Esophagus mucosa (tissue), 1 donor: ENCODE data around the gene RIMBP3B. TPM values are rescaled to one million over a fixed set of nuclear protein-coding genes. Genes with fewer than 3 reads are reported as not detected.
A peak's percentile ranks its signal among the peaks of the same experiment; 100 is the strongest.
"Not testable (repeated sequence)": the region's sequence is repeated elsewhere in the genome, so short reads cannot be mapped to it uniquely, and the experiment has no call there.

Experiments
- ATAC-seq: fragments of 200-7000 bp; cut with Tn5 transposase; one replicate; pipeline ENCODE4 v1.9.1; 2020
- total RNA-seq: library from RNA; stranded (reverse); gene quantifications from one replicate; pipeline ENCODE4 v1.2.4, GENCODE V29; 2023
- donor health status: DM: yes; HTN: yes; CAD: no.

The RIMBP3B gene
- total RNA-seq, 1 donor from 2014 or later = not detected

DNA sequence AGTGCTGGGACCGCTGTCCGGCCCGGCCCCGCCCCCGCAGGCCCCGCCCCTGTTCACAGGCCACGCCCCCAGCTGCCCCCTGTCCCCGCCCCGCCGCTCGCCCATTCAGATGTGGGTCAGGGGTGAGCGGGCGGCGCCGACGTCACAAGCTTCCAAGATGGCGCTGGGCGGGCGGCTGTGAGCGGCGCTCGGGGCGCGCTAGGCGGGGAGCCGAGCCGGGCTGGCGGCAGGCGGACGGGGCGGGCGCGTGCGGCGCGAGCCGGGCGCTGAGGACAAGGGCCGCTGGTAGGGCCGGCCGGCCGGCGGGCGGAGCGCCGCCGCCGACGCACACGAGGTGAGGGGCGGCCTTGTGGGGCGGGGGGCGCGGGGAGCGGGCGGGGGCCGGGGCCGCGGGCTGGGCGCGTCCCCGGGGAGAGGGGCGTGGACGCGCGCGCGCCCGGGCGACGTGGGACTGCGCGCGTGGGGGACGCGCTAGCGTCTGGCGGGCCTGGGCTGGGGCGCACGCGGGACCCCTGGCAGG, 33.7 kb downstream of the RIMBP3B start, which contains the start of gene HIC2:
Gene HIC2 (plus strand): TSS at position 145 of the 520 bp plus-strand sequence. CDS start 25,461 bp downstream, outside the sequence.
- peak; percentile 90 for ATAC-seq

DNA sequence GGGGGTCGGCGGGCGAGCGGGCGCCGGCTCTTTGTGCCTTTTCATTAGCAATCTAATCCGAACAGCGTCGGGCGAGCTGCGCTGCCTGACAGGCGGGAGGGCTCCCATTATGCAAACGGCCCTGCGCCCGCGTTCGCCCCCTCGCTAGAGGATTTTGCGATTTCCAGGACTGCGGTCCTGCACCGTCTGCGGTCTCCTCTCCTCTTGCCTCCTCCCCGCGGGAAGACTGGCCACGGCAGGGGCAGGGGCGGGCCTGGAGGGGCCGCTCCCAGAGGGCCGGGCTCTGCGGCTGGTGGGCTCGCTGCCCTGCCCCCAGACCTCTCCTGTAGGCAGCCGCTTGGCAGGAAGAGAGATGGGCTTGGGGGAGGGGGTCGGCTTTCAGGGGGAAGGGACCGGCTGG, 34.3 kb downstream of the RIMBP3B start:
- ATAC-seq = peak; percentile 0

DNA sequence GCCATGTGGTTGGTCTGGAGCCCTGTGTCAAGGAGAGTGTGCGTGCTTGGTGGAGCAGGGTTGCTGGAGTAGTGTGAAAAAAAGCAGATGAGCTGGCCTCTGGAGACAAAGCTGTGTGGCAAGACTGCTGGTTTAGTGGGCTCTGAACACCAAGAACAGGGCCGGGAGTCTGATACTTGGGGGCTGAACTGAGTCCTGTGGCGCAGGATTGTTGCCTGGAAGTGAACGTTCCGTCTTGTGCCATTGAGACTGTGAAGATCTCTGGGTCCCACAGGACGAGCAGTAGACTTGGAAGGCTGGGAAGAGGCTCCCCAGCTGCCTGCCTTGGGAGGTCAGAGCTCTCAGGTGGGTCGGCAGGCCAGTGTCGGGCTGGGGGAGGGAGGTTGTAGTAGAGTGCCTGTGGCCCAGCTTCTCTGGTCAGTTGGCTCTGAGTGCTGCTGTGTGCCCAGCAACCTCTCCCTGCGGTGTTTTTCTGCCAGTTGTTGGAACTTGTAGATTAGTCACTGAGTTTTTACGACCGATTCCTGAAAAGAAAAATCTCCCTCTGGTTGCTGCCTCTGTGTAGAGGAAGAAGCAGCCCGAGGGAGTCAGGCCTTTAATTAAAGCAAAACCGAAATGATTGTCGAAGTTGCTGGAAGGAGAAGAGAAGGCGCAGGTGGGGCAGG, 35.6 kb downstream of the RIMBP3B start:
- not testable (repeated sequence) for ATAC-seq

DNA sequence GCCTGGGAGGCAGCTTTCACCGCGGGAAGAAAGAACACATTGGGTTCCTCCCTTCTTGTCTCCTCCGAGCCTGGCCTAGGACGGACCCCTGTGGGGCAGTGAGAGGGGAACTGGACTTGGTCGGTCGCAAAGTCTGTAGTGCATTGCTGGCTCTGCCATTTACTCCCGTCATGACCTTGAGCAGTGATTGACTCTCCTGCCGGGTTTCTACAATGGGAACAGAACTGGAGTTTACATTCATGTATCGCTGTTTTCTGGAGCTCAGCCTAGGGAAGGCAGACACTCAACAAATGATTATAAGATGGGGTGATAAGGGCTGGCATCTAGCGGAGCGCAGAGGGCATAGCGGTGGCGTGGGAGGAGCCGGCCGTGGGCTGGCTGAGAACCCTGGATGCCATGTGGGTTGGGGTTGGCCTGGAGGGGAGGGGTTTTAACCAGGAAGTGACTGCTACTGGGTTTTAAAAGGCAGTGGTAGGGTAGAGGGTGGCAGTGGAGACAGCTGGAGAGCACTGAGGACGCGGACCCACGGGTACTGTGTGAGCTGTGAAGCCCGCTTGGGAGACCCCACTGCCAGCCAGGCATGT, 36.7 kb downstream of the RIMBP3B start:
- peak; percentile 42 for ATAC-seq

DNA sequence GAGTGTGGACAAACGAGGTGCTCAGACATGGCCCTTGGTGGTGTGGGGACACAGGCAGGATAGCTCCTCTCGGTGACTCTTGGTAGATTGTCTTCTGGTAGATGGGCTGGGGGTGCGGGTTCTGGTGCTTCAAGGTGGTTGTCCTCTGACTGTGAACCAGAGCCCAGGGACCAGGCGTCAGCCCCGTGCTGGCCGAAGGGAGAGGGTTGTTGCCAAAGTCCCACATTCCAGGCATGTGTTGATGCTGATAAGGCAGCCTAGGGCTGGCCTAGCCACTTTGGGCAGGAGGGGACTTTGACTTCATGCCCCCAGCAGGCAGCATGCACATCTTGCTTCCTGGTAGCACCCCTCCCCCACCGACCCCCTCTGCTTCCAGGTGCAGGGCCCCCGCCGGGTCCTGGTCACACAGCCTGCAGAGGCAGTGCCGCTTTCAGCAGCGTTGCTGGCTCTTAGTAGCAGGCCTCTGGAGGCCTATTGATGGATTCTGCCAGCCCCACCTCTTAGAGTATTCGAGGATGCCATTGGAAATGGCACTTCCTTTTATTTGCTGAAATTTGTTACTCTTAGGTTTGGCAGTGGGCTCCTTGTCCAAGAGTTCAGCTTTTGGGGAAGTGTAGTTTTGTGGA, 40.6 kb downstream of the RIMBP3B start:
- not testable (repeated sequence) for ATAC-seq

DNA sequence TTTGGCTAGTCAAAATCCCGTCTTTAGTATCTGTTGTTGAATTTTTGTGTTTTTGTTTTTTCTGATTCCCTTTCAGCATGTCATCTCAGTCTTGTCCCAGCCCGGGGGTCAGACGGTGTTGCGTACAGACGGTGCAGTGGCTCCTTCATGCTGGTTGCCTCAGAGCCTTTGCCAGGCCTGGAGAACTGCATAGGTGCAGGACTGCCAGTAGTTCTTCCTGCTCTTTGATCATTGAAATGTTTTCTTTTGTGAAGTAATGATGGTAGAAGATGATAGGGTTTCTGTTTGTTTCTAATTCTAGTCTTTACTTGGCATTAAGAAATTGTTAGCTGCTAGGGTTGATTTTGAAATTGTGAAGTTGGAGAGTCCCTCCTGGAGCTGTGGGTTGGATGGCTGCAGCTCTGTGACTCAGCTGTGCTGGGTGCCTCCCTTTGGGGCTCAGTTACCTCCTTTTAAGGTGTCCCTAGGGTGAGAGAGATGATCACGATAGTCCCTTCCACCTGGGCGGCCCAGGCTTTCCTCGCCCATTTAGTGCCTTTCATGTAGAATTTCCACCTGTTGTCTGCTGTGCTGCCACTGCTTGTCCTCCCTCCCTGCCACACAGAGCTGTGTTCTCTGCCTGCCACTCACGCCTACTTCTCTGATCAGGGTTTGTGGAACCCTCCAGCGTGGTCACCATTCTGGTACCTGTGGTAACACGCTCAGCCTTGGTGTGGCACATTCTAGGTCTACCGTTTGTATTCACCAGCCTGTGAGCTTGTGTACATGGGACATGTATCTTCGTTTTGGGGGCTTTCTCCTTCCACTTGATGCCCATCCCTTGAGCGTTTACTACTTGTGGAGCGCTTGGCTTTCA, 51.1 kb downstream of the RIMBP3B start:
- ATAC-seq = peak; percentile 65

DNA sequence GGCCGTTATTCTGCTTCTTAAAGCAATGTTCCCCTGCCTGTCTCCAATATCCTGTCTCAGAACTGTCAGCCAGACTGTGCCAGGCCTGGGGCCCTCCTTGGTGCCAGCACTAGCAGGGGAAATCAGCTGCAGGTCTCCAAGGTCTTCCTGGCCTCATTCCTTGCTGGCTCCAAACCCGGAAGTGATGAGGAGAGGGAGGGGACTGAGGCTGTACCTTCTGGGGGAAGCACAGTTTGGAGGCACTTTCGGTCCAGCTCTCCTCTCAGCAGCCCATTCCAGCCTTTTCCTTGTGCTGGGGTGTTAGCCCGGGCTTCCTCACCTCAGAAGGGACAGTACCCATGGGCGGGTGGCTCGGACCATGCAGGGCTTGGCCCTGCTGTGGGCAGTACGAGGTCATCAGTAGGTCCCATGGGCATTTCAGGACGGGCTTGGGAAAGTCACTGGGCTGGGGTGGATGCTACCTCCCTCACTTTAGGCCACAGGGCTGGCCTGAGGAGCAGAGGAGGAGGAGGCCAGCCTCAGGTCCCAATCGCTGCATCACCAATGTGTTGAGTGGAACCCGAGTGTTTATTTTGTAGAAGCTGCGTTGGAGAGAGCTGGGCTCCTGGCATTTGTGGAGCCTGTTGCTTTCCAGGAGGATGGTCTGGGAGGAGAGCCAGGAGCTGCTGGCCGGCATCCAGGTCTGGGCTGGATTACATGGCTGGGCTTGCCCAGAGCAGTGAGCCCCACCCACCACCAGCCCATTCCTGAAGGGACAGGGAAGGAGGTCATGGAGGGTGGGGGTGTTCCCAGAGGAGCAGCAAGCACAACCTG, 52.7 kb downstream of the RIMBP3B start:
- peak; percentile 51 for ATAC-seq

DNA sequence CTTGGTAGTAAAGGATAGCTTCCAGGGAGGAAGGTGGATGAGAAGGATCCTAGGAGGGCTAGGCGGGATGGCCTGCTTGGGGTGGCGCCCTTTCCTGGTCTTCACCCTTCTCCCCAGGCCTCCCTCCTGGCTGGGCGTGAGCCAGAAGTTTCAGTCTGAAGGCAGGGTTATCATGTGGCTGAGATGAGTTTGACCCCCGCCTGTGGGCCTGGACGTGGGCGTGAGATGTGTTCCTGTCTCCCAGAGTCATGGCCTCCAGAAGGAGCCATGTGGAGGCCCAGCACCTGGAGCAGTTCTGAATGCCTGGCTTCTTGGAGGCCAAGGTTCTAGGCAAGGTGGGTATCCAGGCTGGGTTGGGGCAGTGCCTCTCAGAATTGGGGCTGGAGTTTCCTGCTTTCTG, 54.5 kb downstream of the RIMBP3B start:
- ATAC-seq = not testable (repeated sequence)

Other genes starting within 250 kb of the RIMBP3B start
- 2.1 TPM for gene HIC2, start 33.6 kb downstream of the RIMBP3B start, total RNA-seq
- 4.2 TPM for gene TMEM191C, start 83.6 kb downstream of the RIMBP3B start, total RNA-seq
- 0.04 TPM for gene RIMBP3C, start 167.7 kb downstream of the RIMBP3B start, total RNA-seq
- gene UBE2L3, start 184.0 kb downstream of the RIMBP3B start, total RNA-seq = 35.9 TPM
- 20.5 TPM for gene YDJC, start 246.3 kb downstream of the RIMBP3B start, total RNA-seq
- gene CCDC116, start 249.0 kb downstream of the RIMBP3B start, total RNA-seq = not detected